Panc1 (cell line): ENCODE data around the gene UBE2L3. TPM values are rescaled to one million over a fixed set of nuclear protein-coding genes. Genes with fewer than 3 reads are reported as not detected.

Source experiments
- ATAC-seq: fragments of 200-7000 bp; cut with Tn5 transposase; 2 replicates; pipeline ENCODE4 v1.9.1; 2020; ENCODE audit warnings: mild to moderate bottlenecking, moderate library complexity
- BruUV-seq: library from RNA; stranded (reverse); fragments of 400-500 nt; replicated peaks from 2 replicates; lab custom pipeline; 2021; lab: Mats Ljungman, UMichigan
- CTCF ChIA-PET: fragments of 300-600 bp; sonication (Branson Sonifier 250); formaldehyde crosslinking; loops from one replicate; lab custom pipeline; 2022; ENCODE audit warnings: antibody characterized with exemption; lab: Charles Lee
- POLR2A ChIA-PET: fragments of 300-600 bp; sonication (Branson Sonifier 250); formaldehyde crosslinking; loops from one replicate; lab custom pipeline; 2022; ENCODE audit warnings: antibody characterized with exemption; lab: Charles Lee
- DNase-seq: peaks from one replicate; pipeline ENCODE4 v3.0.0-alpha.2; 2010; ENCODE audit warnings: low read depth, low spot score
- H3K27ac ChIP-seq: 2 replicates; pipeline ENCODE4 v1.5.1; 2011; ENCODE audit warnings: mild to moderate bottlenecking, low read length, inconsistent platforms
- H3K27me3 ChIP-seq: fragments of 200-500 bp; sonication (Bioruptor generic); 2 replicates; pipeline ENCODE4 v1.6.0; 2014; ENCODE audit warnings: low read length, inconsistent platforms; ENCODE audit not compliant: control insufficient read depth, insufficient read depth
- H3K36me3 ChIP-seq: fragments of 200-500 bp; sonication (Bioruptor generic); 2 replicates; pipeline ENCODE4 v1.5.1; 2014; ENCODE audit warnings: inconsistent platforms, mild to moderate bottlenecking, low read length, moderate library complexity; ENCODE audit not compliant: control insufficient read depth, insufficient read depth
- H3K4me1 ChIP-seq: 2 replicates; pipeline ENCODE4 v1.5.1; 2011; ENCODE audit warnings: inconsistent platforms, mild to moderate bottlenecking, low read length, moderate library complexity; ENCODE audit not compliant: control insufficient read depth, insufficient read depth
- H3K4me3 ChIP-seq, 2 experiments: 2 replicates each; pipeline ENCODE4 v1.5.1; 2011 to 2012; ENCODE audit warnings: low read depth in 2 of 2, low read length in 2 of 2, mild to moderate bottlenecking in 2 of 2, inconsistent platforms in 1 of 2, moderate library complexity in 1 of 2
- H3K9me3 ChIP-seq: fragments of 200-500 bp; sonication (Bioruptor generic); 2 replicates; pipeline ENCODE4 v1.5.1; 2014; ENCODE audit warnings: low read depth, mild to moderate bottlenecking, inconsistent platforms, low read length, moderate library complexity; ENCODE audit not compliant: control insufficient read depth, insufficient read depth
- POLR2AphosphoS5 ChIP-seq: IDR thresholded peaks from 2 replicates; pipeline ENCODE4 v1.6.1; 2012; ENCODE audit warnings: mild to moderate bottlenecking, low read depth, low read length, moderate library complexity
- REST ChIP-seq, 2 experiments: IDR thresholded peaks; 2 replicates each; pipeline ENCODE4 v1.6.1; 2011 to 2012; ENCODE audit warnings: low read depth in 2 of 2, control low read depth in 1 of 2, low read length in 1 of 2, mild to moderate bottlenecking in 1 of 2, moderate library complexity in 1 of 2; ENCODE audit not compliant: insufficient read depth in 1 of 2
- SIN3A ChIP-seq: IDR thresholded peaks from 2 replicates; pipeline ENCODE4 v1.6.1; 2012; ENCODE audit warnings: low read depth, mild to moderate bottlenecking, low read length, moderate library complexity, borderline replicate concordance; ENCODE audit not compliant: insufficient read depth
- TCF7L2 ChIP-seq: IDR thresholded peaks from 2 replicates; pipeline ENCODE4 v1.6.1; 2011; ENCODE audit warnings: mild to moderate bottlenecking, low read depth, low read length, inconsistent platforms
- in situ Hi-C: cut with HindIII; loops from 2 replicates; pipeline ENCODE4 v1.10.0; 2016; ENCODE audit warnings: low sequenced_read_pairs, low pct_unique_long_range_greater_than_20kb
- intact Hi-C: fragments of 100-400 bp; cut with micrococcal nuclease; formaldehyde crosslinking; loops from one replicate; pipeline ENCODE4 v1.10.0; 2022; ENCODE audit not compliant: unreplicated experiment
- total RNA-seq: library from RNA; stranded (reverse); gene quantifications from one replicate; pipeline ENCODE4 v1.2.1, GENCODE V29; 2021; ENCODE audit not compliant: unreplicated experiment
- TF ChIP-seq, protein P1 (sequence below): fragments of 450-650 bp; IDR thresholded peaks from 2 replicates; pipeline ENCODE4 v1.5.1; 2017; ENCODE audit warnings: mild to moderate bottlenecking

The UBE2L3 gene
- total RNA-seq, 1 experiment from 2014 or later = 51.1 TPM

GRCh38 chr22:21640810-21641209 lies 73.3 kb downstream of the UBE2L3 start:
- POLR2A ChIA-PET = no interaction called here
- Histone ChIP-seq H3K36me3 (no peaks in the 10 kb centered on the region), H3K4me1 (peaks cover 8% of the 10 kb centered on the region; the same call in 1 of the 2 replicates), H3K27me3 (no peaks in the 10 kb centered on the region), H3K4me3 (no peak overlapping the region), H3K27ac (peak overlapping the region; percentile 87), H3K9me3 (no peaks in the 10 kb centered on the region)
- DNase-seq (no peak), ATAC-seq (no peak)
- intact Hi-C loops (loop anchor here (10.0 kb wide), 1 partner anchor 46 kb away; no protein-coding TSS in a partner anchor), in situ Hi-C loops (no loop called here)
- CTCF ChIA-PET = interaction anchor here (1.2 to 2.3 kb wide), 2 partner anchors 12 to 17 kb away, joined by 4 to 12 read pairs; no protein-coding TSS in a partner anchor
- no TSS peak for BruUV-seq
- TF ChIP-seq, protein P1, sequence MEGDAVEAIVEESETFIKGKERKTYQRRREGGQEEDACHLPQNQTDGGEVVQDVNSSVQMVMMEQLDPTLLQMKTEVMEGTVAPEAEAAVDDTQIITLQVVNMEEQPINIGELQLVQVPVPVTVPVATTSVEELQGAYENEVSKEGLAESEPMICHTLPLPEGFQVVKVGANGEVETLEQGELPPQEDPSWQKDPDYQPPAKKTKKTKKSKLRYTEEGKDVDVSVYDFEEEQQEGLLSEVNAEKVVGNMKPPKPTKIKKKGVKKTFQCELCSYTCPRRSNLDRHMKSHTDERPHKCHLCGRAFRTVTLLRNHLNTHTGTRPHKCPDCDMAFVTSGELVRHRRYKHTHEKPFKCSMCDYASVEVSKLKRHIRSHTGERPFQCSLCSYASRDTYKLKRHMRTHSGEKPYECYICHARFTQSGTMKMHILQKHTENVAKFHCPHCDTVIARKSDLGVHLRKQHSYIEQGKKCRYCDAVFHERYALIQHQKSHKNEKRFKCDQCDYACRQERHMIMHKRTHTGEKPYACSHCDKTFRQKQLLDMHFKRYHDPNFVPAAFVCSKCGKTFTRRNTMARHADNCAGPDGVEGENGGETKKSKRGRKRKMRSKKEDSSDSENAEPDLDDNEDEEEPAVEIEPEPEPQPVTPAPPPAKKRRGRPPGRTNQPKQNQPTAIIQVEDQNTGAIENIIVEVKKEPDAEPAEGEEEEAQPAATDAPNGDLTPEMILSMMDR = no peak
- no peak for TF ChIP-seq TCF7L2
- no peak for TF ChIP-seq SIN3A
- TF ChIP-seq REST (IDR thresholded peaks at IDR 0.05; ENCODE audit: insufficient read depth in 1 of 2, low read depth in 2 of 2, low read length in 1 of 2) = no peak
- no peak for TF ChIP-seq POLR2AphosphoS5

- ATAC-seq = peak; percentile 67
- no TSS peak for BruUV-seq
- POLR2A ChIA-PET = interaction anchor here (0.6 kb wide), 1 partner anchor 208 kb away, joined by 3 read pairs; no protein-coding TSS in a partner anchor
These were observed 73.9 kb downstream of the UBE2L3 start for GRCh38 chr22:21641417-21641788.

More at GRCh38 chr22:21641417-21641788, 73.9 kb downstream of the UBE2L3 start:
- no peaks in the 10 kb centered on the region for H3K27me3 ChIP-seq
- intact Hi-C loops = loop anchor here (10.0 kb wide), 1 partner anchor 47 kb away; no protein-coding TSS in a partner anchor
- DNase-seq = no peak
- in situ Hi-C loops = no loop called here
- H3K4me1 ChIP-seq = peaks cover 8% of the 10 kb centered on the region; the same call in 1 of the 2 replicates
- H3K36me3 ChIP-seq = no peaks in the 10 kb centered on the region
- CTCF ChIA-PET = interaction anchor here (1.2 to 2.3 kb wide), 2 partner anchors 12 to 17 kb away, joined by 4 to 12 read pairs; no protein-coding TSS in a partner anchor
- peak overlapping the region; percentile 69 to 74 for H3K4me3 ChIP-seq
- no peaks in the 10 kb centered on the region for H3K9me3 ChIP-seq
- TF ChIP-seq SIN3A = no peak
- TF ChIP-seq TCF7L2 = no peak
- TF ChIP-seq REST (IDR thresholded peaks at IDR 0.05; ENCODE audit: insufficient read depth in 1 of 2, low read depth in 2 of 2, low read length in 1 of 2) = no peak
- TF ChIP-seq, protein P1 = peak; percentile 80; the same call in 1 of the 2 replicates
- TF ChIP-seq POLR2AphosphoS5 = no peak
- peak overlapping the region; percentile 87 for H3K27ac ChIP-seq
